Measurements from ENCODE around the gene TLE4. TPM values are rescaled to one million over a fixed set of nuclear protein-coding genes. Genes with fewer than 3 reads are reported as not detected.
A peak's percentile ranks its signal among the peaks of the same experiment; 100 is the strongest.
"Not testable (repeated sequence)": the region's sequence is repeated elsewhere in the genome, so short reads cannot be mapped to it uniquely, and the experiment has no call there.

Gene TLE4
- total RNA-seq, 1 experiment from 2014 or later, result 11.4 TPM

DNA sequence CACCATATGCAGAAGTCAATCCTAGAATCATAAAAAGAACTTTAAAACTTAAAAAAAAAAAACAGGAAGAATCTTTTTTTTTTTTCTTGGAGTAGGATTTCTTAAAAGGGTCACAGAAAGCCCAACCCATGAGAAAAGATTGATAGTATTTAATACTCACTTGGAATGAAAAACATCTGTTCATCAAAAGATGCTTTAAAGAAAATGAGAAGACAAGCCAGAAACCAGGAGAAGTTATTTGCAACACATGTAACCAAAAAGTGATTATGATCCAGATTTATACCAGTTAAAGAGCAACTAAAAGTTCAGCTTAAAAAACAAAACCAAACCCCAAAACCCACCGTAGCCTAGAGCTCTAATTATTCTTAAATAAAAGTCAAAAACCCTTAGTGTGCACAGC lies 69.3 kb downstream of the TLE4 start:
- Histone ChIP-seq H3K4me3 (no peak overlapping the region), H3K27me3 (no peaks in the 10 kb centered on the region), H3K36me3 (no peaks in the 10 kb centered on the region), H3K9me3 (no peaks in the 10 kb centered on the region)
- DNase-seq, result no peak

DNA sequence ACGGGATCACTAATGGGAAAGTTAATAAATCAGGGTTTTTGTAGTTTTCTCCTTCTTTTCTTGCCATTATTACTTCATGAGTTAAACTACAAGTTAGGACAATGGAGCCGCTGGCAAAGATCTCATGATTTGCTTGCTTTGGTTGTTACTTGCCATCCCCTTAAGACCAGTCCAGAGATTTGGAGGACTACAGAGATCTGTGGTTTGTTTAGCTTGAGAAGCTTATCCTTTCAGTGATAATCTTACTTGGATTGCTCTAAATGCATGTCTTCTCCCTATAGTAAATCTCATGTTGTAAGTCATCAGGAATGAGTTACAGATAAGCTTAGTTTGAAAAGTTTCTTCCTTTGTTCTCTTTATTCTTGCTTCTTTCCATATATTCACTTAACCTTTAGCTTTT lies 70.9 kb downstream of the TLE4 start:
- no peaks in the 10 kb centered on the region for H3K27me3 ChIP-seq
- no peaks in the 10 kb centered on the region for H3K36me3 ChIP-seq
- DNase-seq, result no peak
- H3K9me3 ChIP-seq, result no peaks in the 10 kb centered on the region
- H3K4me3 ChIP-seq, result no peak overlapping the region

DNA sequence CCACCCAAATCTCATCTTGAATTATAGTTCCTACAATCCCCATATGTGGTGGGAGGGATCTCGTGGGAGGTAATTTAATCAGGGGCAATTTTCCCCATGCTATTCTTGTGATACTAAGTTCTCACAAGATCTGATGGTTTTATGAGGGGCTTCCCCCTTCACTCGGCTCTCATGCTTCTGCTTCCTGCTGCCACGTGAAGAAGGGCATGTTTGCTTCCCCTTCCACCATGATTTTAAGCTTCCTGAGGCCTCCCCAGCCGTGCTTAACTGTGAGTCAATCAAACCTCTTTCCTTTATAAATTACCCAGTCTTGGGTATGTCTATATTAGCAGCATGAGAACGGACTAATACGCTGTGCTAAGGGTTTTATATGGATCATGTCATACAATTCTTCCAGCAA lies 72.3 kb downstream of the TLE4 start:
- no peaks in the 10 kb centered on the region for H3K9me3 ChIP-seq
- no peak for DNase-seq

DNA sequence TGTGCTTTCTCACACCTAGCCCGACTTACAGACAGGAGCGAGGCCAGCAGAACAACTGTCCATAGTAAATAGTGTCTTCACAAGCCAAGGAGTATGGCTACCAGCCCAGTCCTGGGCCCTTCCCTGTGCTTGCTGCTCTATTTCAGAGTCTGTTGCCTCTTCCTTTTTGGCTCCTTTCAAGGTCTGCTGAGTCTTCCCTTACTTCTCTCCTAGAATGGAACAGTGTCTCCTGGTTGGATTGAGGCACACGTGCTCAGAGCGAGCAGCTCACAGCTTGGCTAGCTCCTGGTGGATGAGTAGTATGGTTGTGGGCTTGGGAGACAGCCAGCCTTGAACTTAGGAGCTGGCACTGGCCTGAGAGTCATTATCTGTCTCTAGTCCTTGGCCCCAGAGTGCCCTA lies 72.8 kb downstream of the TLE4 start:
- Histone ChIP-seq H3K27me3 (no peaks in the 10 kb centered on the region), H3K36me3 (no peaks in the 10 kb centered on the region), H3K9me3 (no peaks in the 10 kb centered on the region), H3K4me3 (no peak overlapping the region)
- DNase-seq, result peak; percentile 49

More for the DNA sequence above, 72.3 kb downstream of the TLE4 start:
- no peaks in the 10 kb centered on the region for H3K36me3 ChIP-seq
- no peaks in the 10 kb centered on the region for H3K27me3 ChIP-seq
- no peak overlapping the region for H3K4me3 ChIP-seq

DNA sequence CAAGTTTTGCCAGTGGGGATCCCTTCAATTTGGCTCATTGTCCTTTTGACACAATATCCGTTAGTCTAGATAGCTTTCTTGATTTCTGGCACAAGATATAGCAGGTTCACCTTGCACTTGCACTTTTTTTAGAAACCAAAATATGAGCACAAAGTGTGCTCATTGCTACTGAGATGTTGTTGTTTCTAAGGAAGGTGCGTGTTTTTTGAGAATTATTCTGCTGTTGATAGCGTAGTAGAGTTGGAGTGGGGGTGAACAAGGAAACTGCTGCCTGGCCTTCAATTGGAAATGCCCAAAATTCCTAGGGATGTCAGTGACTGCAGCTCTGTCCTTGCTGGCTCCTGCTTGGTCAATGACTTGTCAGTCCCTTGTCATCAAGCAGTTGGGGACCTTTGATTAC lies 73.3 kb downstream of the TLE4 start:
- H3K27me3 ChIP-seq, result no peaks in the 10 kb centered on the region
- H3K9me3 ChIP-seq, result no peaks in the 10 kb centered on the region
- no peaks in the 10 kb centered on the region for H3K36me3 ChIP-seq

DNA sequence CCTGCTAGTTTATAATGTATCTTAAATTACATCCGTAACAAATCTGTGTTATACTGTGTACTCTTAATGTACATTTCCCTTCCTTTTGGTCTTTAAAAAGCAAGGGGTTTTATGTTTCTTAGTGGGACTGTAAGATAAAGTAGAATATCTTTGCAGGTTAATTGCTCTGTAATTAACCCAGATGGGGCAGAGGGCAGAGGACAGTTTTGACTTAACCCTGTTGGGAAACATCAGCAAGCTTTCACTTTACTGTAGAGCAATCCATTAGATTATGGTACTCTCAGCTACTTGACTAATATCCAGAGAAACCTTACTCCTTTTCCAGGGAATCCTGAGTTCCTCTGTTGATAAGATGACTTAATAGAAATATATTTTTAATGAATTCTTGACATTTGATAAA lies 74.3 kb downstream of the TLE4 start:
- Histone ChIP-seq H3K27me3 (no peaks in the 10 kb centered on the region), H3K36me3 (no peaks in the 10 kb centered on the region), H3K9me3 (no peaks in the 10 kb centered on the region), H3K4me3 (no peak overlapping the region)
- no peak for DNase-seq

More for the DNA sequence above, 73.3 kb downstream of the TLE4 start:
- no peak for DNase-seq
- H3K4me3 ChIP-seq, result no peak overlapping the region

DNA sequence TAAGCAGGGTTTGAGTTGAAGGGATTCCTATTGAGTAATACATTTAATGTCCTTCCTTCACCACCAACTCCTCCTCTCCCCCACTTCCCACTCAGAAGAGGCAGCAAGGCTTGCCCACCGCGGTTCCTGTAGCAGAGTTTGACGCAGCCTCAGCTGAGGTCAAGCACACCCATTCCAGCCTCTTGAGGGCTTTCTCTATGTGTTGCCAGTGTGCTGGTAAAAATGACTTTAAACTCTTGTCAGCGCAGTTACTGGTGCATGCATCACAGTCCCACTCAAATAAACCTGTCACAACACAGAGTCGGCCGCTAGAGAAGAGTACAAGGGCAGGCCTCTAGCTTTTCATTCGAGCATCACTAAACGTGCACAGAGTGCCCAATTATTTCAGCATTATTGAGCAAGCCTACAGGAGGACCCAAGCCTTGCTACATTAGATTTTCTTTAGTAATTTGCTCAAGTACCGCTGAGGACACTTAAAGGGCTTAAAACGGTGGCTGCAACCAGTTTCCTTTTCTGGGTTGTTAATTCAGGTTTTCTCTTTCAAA lies 79.6 kb downstream of the TLE4 start:
- Histone ChIP-seq H3K36me3 (no peaks in the 10 kb centered on the region), H3K4me3 (no peak overlapping the region), H3K9me3 (no peaks in the 10 kb centered on the region), H3K27me3 (no peaks in the 10 kb centered on the region)
- DNase-seq, result no peak

DNA sequence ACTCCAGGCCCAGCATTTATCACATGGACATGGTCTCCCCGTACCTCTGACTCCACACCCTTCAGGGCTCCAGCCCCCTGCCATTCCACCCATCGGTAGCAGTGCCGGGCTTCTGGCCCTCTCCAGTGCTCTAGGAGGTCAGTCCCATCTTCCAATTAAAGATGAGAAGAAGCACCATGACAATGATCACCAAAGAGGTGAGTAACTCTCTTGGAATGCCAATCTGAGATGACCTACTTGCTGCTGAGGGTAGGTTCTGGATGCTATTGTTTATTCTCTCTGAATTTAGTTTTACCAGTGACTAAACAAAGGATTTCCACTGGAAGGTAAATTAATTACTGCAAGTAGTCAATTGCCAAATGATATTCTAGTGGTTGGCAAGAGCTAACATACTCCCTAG lies 80.8 kb downstream of the TLE4 start:
- Histone ChIP-seq H3K9me3 (no peaks in the 10 kb centered on the region), H3K4me3 (no peak overlapping the region), H3K27me3 (no peaks in the 10 kb centered on the region), H3K36me3 (no peaks in the 10 kb centered on the region)
- no peak for DNase-seq

DNA sequence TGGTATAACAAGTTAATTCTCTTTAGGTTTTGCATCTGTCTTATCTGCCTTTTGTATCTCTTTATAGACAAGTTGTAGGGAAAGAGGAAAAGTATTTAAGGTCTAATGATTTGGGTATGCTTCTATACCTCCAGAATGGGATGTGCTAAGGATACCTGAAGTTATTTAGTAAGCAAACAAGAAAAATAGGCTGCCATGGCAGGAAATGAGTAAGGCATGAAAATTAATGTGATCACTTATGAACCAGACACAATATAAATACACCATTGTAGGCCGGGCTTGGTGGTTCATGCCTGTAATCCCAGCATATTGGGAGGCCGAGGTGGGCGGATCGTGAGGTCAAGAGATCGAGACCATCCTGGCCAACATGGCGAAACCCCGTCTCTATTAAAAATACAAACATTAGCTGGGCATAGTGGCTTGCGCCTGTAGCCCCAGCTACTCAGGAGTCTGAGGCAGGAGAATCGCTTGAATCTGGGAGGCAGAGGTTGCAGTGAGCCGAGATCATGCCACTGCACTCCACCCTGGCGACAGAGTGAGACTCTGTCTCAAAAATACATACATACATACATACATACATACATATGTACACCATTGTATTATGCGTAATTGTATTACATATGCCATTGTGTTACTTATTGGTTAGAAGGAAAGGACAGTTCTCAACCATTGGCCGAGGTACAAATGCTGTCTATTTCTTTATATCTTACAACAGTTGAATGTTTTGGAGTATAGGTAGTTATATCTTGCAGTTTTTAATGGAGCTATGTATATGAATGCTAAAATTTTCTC lies 83.0 kb downstream of the TLE4 start:
- DNase-seq, H3K9me3 ChIP-seq, H3K27me3 ChIP-seq, H3K4me3 ChIP-seq, H3K36me3 ChIP-seq: not testable (repeated sequence)

DNA sequence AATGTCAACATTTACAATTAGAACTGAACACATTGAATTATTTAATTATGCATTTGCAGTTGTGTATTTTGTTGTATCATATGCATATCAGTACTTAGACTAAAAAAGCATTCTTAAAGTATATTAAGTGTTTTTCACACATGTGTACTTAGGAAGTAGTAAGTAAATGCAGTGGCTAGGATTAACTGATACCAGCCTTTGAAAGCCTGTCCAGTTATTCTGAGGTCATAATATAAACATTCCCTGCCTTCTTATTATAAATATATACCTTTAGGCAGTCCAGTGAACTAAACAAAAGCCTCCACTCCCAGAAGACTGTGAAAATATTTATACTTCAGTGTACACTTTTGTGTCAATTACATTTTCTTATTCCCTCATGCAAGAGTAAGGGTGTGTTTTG lies 83.8 kb downstream of the TLE4 start:
- H3K36me3 ChIP-seq, result no peaks in the 10 kb centered on the region
- no peak for DNase-seq

DNA sequence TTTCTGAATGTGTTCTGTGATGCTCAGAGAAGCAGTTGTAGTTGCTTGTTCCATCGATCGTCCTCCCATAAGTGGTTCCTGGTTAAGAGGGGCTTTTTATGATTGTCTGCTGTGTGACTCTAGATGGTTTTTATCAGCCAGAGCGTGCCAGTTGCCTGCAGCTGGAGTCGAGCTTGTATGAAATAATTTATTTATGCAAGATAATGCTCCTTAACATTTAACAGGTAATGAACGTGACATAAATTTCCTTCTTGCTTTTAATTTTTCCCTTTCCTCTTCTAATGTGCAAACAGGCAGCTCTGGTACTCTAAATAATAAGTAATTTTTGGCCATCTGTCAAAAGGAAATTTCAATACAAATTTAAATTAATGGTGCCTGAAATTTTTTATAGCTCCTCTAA lies 84.4 kb downstream of the TLE4 start:
- no peak overlapping the region for H3K4me3 ChIP-seq
- H3K27me3 ChIP-seq, result no peaks in the 10 kb centered on the region
- H3K9me3 ChIP-seq, result no peaks in the 10 kb centered on the region
- no peak for DNase-seq
- no peaks in the 10 kb centered on the region for H3K36me3 ChIP-seq

More for the DNA sequence above, 83.8 kb downstream of the TLE4 start:
- Histone ChIP-seq H3K4me3 (no peak overlapping the region), H3K9me3 (no peaks in the 10 kb centered on the region), H3K27me3 (no peaks in the 10 kb centered on the region)

DNA sequence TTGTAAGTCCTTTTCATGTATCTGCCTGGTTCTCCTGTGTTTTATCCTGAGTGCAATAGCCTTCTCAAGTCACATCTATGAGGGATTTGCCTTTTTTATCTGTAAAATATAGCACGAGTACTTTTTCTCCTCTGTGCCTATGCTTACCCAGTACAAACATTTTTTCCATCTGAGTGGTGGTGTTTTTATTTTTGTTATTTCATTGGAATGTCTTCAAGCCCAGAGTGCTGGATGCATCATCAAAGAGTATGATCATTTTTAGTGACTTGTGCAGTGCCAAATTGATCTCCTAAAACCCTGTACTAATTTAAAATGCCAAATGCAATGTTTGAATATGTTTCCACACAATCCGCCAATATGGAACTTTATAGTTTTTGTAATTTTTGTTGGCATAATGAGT lies 86.1 kb downstream of the TLE4 start:
- no peaks in the 10 kb centered on the region for H3K36me3 ChIP-seq
- no peak overlapping the region for H3K4me3 ChIP-seq
- DNase-seq, result no peak
- no peaks in the 10 kb centered on the region for H3K9me3 ChIP-seq
- H3K27me3 ChIP-seq, result no peaks in the 10 kb centered on the region

DNA sequence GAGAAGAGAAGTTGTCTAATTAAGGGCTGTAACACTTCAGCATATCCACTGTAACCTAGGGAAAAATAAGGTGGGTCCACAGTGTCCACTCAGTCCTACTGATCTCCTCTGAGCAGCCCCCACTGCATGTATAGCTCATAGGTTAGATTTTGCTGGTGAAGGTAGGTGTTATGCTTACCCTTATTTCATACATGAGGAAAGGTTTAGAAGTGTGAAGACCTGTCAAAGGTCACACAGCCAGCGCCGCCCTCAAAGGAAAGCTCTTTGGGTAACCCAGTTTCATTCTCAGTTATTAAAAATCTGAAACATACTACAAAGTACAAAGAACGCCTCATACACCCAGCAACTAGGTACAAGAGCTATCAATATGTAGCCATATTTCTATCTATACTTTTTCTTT lies 87.2 kb downstream of the TLE4 start:
- Histone ChIP-seq H3K4me3 (no peak overlapping the region), H3K9me3 (no peaks in the 10 kb centered on the region), H3K27me3 (no peaks in the 10 kb centered on the region), H3K36me3 (no peaks in the 10 kb centered on the region)
- no peak for DNase-seq

DNA sequence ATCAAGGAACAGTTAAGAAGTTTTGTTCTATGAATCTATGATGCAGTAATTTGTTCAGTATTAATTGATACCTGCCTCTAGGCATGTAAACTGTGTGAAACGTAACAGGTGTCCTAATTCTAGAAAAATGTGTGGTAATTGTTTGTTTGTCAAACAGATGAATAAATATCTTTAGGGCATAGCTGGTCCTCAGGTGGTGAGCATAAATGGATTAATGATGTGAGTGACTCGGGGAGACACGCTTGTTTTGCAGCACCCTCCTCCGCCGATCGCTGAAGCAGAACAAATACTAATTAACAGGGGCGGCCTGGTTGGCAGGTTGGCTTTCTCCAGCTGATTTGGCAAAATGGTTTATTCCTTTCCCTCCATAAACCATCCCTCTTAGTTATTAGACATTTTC lies 88.8 kb downstream of the TLE4 start:
- no peak for DNase-seq
- Histone ChIP-seq H3K36me3 (no peaks in the 10 kb centered on the region), H3K4me3 (no peak overlapping the region), H3K27me3 (no peaks in the 10 kb centered on the region), H3K9me3 (no peaks in the 10 kb centered on the region)

DNA sequence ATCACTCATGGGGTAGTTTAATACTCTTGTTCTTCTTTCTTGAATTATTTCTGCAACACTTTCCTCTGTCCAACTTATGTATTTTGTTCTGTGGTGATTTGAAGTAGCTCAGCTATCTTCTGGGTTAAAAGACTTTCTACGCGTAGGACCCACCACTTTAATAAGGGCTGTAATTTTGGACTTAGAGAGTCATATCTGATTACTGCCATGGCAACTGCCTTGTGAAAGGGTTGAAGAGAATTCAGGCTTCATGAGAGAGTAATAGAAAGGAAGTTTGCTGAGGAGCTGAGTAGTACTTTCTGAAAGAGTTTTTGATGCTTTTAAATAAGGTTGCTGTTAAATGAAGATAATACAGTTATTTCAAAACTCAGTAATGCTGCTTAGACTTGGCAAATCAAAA lies 89.5 kb downstream of the TLE4 start:
- Histone ChIP-seq H3K4me3 (no peak overlapping the region), H3K27me3 (no peaks in the 10 kb centered on the region), H3K9me3 (no peaks in the 10 kb centered on the region), H3K36me3 (no peaks in the 10 kb centered on the region)
- no peak for DNase-seq

DNA sequence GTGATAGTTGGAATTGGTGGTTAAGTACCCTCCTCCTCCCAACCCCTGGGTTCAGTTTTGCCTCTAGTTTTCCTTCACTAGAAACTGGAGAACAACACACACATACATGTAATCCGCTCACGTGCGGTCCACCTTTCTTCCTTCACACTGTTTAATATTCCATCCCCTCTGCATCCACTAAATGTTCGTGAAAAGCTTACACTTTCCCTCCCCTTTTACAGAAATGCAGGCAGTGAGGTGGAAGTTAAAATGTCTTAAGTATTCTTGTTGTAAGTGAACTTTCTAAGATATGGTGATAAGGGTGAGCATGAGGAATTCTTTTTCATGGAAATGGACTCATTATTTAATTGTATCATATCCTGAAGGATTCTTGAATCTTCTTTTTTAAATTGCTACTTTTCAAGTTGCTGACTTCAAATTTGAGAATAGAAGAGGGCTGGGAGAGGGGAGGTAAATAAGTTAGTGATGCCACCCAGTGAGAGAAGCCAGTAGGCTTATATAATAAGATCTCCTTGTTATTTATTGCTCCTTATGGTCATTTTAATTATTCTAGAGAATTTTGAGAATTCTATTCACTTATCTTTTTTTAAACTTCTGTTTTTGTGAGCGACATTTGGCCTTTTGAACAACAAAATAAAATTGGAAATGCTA lies 90.2 kb downstream of the TLE4 start:
- H3K36me3 ChIP-seq, result no peaks in the 10 kb centered on the region
- H3K27me3 ChIP-seq, result no peaks in the 10 kb centered on the region
- no peak overlapping the region for H3K4me3 ChIP-seq
- no peak for DNase-seq
- no peaks in the 10 kb centered on the region for H3K9me3 ChIP-seq

DNA sequence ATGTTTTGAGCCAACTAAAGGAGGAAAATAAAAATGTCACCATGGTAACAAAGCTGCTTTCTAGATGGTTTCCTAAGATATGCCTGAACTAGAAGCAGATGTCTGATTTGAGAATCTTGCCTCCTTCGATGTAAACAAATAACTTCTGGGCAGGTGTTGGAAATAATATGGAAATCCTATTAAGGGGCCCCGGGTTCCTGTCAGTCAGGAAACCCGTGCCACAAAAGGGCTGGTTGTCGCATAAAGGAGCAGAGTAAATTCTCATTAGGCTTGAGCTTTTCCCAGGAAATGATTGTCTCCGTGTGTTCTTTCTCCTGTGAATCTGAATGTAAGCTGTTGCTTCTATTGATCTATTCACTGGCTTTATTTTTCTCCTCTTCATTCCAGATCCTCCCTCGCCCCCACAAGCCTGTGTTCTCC lies 90.8 kb downstream of the TLE4 start:
- H3K27me3 ChIP-seq, result no peaks in the 10 kb centered on the region
- DNase-seq, result no peak
- H3K4me3 ChIP-seq, result no peak overlapping the region
- H3K9me3 ChIP-seq, result no peaks in the 10 kb centered on the region
- no peaks in the 10 kb centered on the region for H3K36me3 ChIP-seq

DNA sequence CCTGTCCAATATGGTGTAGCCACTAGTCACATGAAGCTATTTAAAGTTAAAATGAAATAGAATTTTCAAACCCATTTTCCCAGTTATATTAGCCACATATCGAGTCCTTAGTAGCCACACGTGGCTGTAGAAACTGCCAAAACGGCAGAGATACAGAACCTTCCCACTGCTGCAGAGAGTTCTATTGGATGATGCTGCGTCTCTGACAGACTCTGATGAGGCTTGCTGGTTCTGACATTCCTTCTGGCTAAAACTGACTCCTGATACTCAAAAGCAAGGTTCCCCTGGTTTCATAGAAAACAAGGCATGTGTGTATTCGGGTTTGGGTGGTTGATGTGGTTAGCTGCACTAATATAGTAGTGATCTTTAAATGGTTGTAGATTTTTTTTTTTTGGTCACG lies 91.5 kb downstream of the TLE4 start:
- no peaks in the 10 kb centered on the region for H3K36me3 ChIP-seq
- H3K4me3 ChIP-seq, result no peak overlapping the region
- DNase-seq, result no peak
- H3K9me3 ChIP-seq, result no peaks in the 10 kb centered on the region
- H3K27me3 ChIP-seq, result no peaks in the 10 kb centered on the region

All from MG63 (cell line).